Epithelial cell of prostate (primary cell): ENCODE measurements around the gene NOP56.

Source experiments
- DNase-seq: peaks from one replicate; pipeline ENCODE4 v3.0.0-alpha.2; 2011; ENCODE audit warnings: low read depth, low spot score
- H3K27ac ChIP-seq: fragments of 450-650 bp; 2 replicates; pipeline ENCODE4 v1.5.1; 2017; ENCODE audit warnings: mild to moderate bottlenecking

Gene NOP56

GRCh38 chr20:2698912-2699311 lies 46.5 kb downstream of the NOP56 start:
- no peak overlapping the region for H3K27ac ChIP-seq
- DNase-seq, result no peak

GRCh38 chr20:2699775-2700413 lies 47.5 kb downstream of the NOP56 start:
- no peak overlapping the region for H3K27ac ChIP-seq
- DNase-seq, result no peak

- DNase-seq, result no peak
- H3K27ac ChIP-seq, result no peak overlapping the region
Observed at GRCh38 chr20:2700913-2701620, 48.6 kb downstream of the NOP56 start.

- no peak overlapping the region for H3K27ac ChIP-seq
- DNase-seq, result no peak
Observed at GRCh38 chr20:2701671-2702081, 49.2 kb downstream of the NOP56 start.

- no peak overlapping the region for H3K27ac ChIP-seq
- no peak for DNase-seq
Observed at GRCh38 chr20:2703716-2704475, 51.5 kb downstream of the NOP56 start.

GRCh38 chr20:2705931-2706645 lies 53.7 kb downstream of the NOP56 start:
- H3K27ac ChIP-seq, result no peak overlapping the region
- no peak for DNase-seq

- H3K27ac ChIP-seq, result no peak overlapping the region
- DNase-seq, result no peak
Observed at GRCh38 chr20:2706688-2707352, 54.4 kb downstream of the NOP56 start.

GRCh38 chr20:2707353-2708072 lies 55.1 kb downstream of the NOP56 start:
- H3K27ac ChIP-seq, result no peak overlapping the region
- no peak for DNase-seq
